ENCODE data around the gene CXCL13. TPM values are rescaled to one million over a fixed set of nuclear protein-coding genes. Genes with fewer than 3 reads are reported as not detected.

The CXCL13 gene
- polyA plus RNA-seq, 1 of the 3 experiments (the other 2 are of a cell fraction) = not detected

- no peak overlapping the region for H2AFZ ChIP-seq (ENCODE audit: low read depth)
- WGBS (ENCODE audit: low lambda C conversion rate) = 4% methylated on average over 6 of the region's 6 CpGs
- H3K9me3 ChIP-seq = no peaks in the 10 kb centered on the region
- no peaks in the 10 kb centered on the region for H3K36me3 ChIP-seq (replicated peaks in 1 of 2; ENCODE audit: control insufficient read depth in 1 of 2, insufficient read depth in 2 of 2, low read length in 1 of 2)
- no peaks in the 10 kb centered on the region for H4K20me1 ChIP-seq (ENCODE audit: insufficient read depth)
- peaks cover 30% of the 10 kb centered on the region; the same call in 1 of the 2 replicates for H3K27me3 ChIP-seq (ENCODE audit: insufficient read depth)
- H3F3A ChIP-seq (replicated peaks; ENCODE audit: insufficient read depth) = peaks cover 11% of the 10 kb centered on the region
- TF ChIP-seq REST (IDR thresholded peaks at IDR 0.05; ENCODE audit: low read depth, low read length) (no peak), TCF12 (IDR thresholded peaks at IDR 0.05) (peak; percentile 46), SIN3A (IDR thresholded peaks at IDR 0.05; ENCODE audit: borderline replicate concordance, low read depth, low read length) (no peak), MXI1 (IDR thresholded peaks at IDR 0.05; ENCODE audit: low read depth, low read length) (no peak)
- no peaks in the 10 kb centered on the region for H3K9me2 ChIP-seq
- CTCF ChIA-PET = interaction anchor here (1.5 kb wide), 1 partner anchor 14 kb away, joined by 7 read pairs; no protein-coding TSS in a partner anchor
- no peak overlapping the region for H3K27ac ChIP-seq (ENCODE audit: low read depth in 2 of 2, low read length in 1 of 2)
- no peaks in the 10 kb centered on the region for H3K79me2 ChIP-seq (ENCODE audit: insufficient read depth)
- POLR2A ChIA-PET = no interaction called here
- H3K4me1 ChIP-seq (ENCODE audit: control insufficient read depth in 1 of 2, insufficient read depth in 2 of 2, low read depth in 1 of 2, low read length in 1 of 2) = no peaks in the 10 kb centered on the region; a peak in 1 of 4 replicates
- DNase-seq = no peak
- no peak overlapping the region for H3K4me3 ChIP-seq (ENCODE audit: low read depth in 2 of 2, low read length in 1 of 2)
- peak overlapping the region; percentile 21; the same call in 1 of the 2 replicates for H3K4me2 ChIP-seq
- no peak overlapping the region for H3K9ac ChIP-seq
These were observed 18.7 kb upstream of the CXCL13 start for GRCh38 chr4:77586951-77587383.

- Histone ChIP-seq H3K9ac (no peak overlapping the region), H3K36me3 (replicated peaks in 1 of 2; ENCODE audit: control insufficient read depth in 1 of 2, insufficient read depth in 2 of 2, low read length in 1 of 2) (no peaks in the 10 kb centered on the region), H2AFZ (ENCODE audit: low read depth) (no peak overlapping the region), H4K20me1 (ENCODE audit: insufficient read depth) (no peaks in the 10 kb centered on the region), H3K4me2 (no peak overlapping the region), H3K4me3 (ENCODE audit: low read depth in 2 of 2, low read length in 1 of 2) (no peak overlapping the region), H3F3A (replicated peaks; ENCODE audit: insufficient read depth) (no peaks in the 10 kb centered on the region), H3K9me3 (no peaks in the 10 kb centered on the region), H3K27me3 (ENCODE audit: insufficient read depth) (peaks cover 35% of the 10 kb centered on the region; the same call in 1 of the 2 replicates), H3K9me2 (no peaks in the 10 kb centered on the region), H3K27ac (ENCODE audit: low read depth in 2 of 2, low read length in 1 of 2) (no peak overlapping the region), H3K4me1 (ENCODE audit: control insufficient read depth in 1 of 2, insufficient read depth in 2 of 2, low read depth in 1 of 2, low read length in 1 of 2) (no peaks in the 10 kb centered on the region; a peak in 1 of 4 replicates), H3K79me2 (ENCODE audit: insufficient read depth) (no peaks in the 10 kb centered on the region)
- WGBS (ENCODE audit: low lambda C conversion rate) = 21% methylated on average over 3 of the region's 3 CpGs
- ChIA-PET POLR2A (no interaction called here), CTCF (interaction anchor here (4.0 kb wide), 1 partner anchor 11 kb away, joined by 21 read pairs; no protein-coding TSS in a partner anchor)
- no peak for DNase-seq
- TF ChIP-seq FOXM1 (IDR thresholded peaks at IDR 0.05; ENCODE audit: low read depth) = no peak
- TF ChIP-seq USF1 (IDR thresholded peaks at IDR 0.05; ENCODE audit: borderline replicate concordance, low read depth) = no peak
- TF ChIP-seq ELF1 (IDR thresholded peaks at IDR 0.05) = no peak
- no peak for TF ChIP-seq RXRA (IDR thresholded peaks at IDR 0.05; ENCODE audit: borderline replicate concordance, low read depth)
- no peak for TF ChIP-seq USF2 (IDR thresholded peaks at IDR 0.05; ENCODE audit: borderline replicate concordance, low read depth, low read length)
- no peak for TF ChIP-seq FOXJ3 (CRISPR knock-in tag; IDR thresholded peaks at IDR 0.05)
- no peak for TF ChIP-seq MAX (IDR thresholded peaks at IDR 0.05; ENCODE audit: low read depth)
- TF ChIP-seq RCOR1 (IDR thresholded peaks at IDR 0.05; ENCODE audit: low read length) = no peak
- no peak for TF ChIP-seq NFIC (IDR thresholded peaks at IDR 0.05; ENCODE audit: borderline replicate concordance)
- TF ChIP-seq EZH2phosphoT487 (IDR thresholded peaks at IDR 0.05; ENCODE audit: borderline replicate concordance, low read depth) = no peak
- no peak for TF ChIP-seq TCF12 (IDR thresholded peaks at IDR 0.05)
- no peak for TF ChIP-seq NRF1 (IDR thresholded peaks at IDR 0.05; ENCODE audit: low read depth, low read length)
- no peak for TF ChIP-seq TAF1 (IDR thresholded peaks at IDR 0.05; ENCODE audit: borderline replicate concordance, low read depth, low read length)
- no peak for TF ChIP-seq JUND (IDR thresholded peaks at IDR 0.05)
- TF ChIP-seq PBX3 (IDR thresholded peaks at IDR 0.05) = no peak
- no peak for TF ChIP-seq MXI1 (IDR thresholded peaks at IDR 0.05; ENCODE audit: low read depth, low read length)
- TF ChIP-seq ZBTB33 (IDR thresholded peaks at IDR 0.05; ENCODE audit: borderline replicate concordance, low read depth) = no peak
- no peak for TF ChIP-seq CHD2 (IDR thresholded peaks at IDR 0.05; ENCODE audit: low read length, partially characterized antibody)
These were observed 15.1 kb upstream of the CXCL13 start for GRCh38 chr4:77590482-77590881.
